Thymus (tissue), 11 donors: Measurements from ENCODE around the gene ZBTB9. TPM values are rescaled to one million over a fixed set of nuclear protein-coding genes. Genes with fewer than 3 reads are reported as not detected.
A peak's percentile ranks its signal among the peaks of the same experiment; 100 is the strongest.

Experiments
- DNase-seq, 9 donors: peaks; one replicate each; pipeline ENCODE4 v3.0.0-alpha.2; 2013; ENCODE audit warnings: low spot score in 9 of 9, low read depth in 6 of 9, missing footprints in 1 of 9
- H3K27ac ChIP-seq, 2 donors: one replicate each; pipeline ENCODE4 v1.5.1; 2013; ENCODE audit warnings: control low read depth in 1 of 2, low read depth in 1 of 2, low read length in 1 of 2, mild to moderate bottlenecking in 1 of 2, moderate library complexity in 1 of 2
- H3K27me3 ChIP-seq, 2 donors: one replicate each; pipeline ENCODE4 v1.5.1; 2013; ENCODE audit warnings: low read length in 1 of 2; ENCODE audit not compliant: control insufficient read depth in 2 of 2, insufficient read depth in 1 of 2
- H3K36me3 ChIP-seq, 2 donors: one replicate each; pipeline ENCODE4 v1.5.1; 2013; ENCODE audit warnings: low read length in 1 of 2, mild to moderate bottlenecking in 1 of 2, moderate library complexity in 1 of 2; ENCODE audit not compliant: control insufficient read depth in 2 of 2, insufficient read depth in 2 of 2
- H3K4me1 ChIP-seq, 2 donors: one replicate each; pipeline ENCODE4 v1.5.1; 2013; ENCODE audit warnings: low read length in 2 of 2; ENCODE audit not compliant: control insufficient read depth in 2 of 2, insufficient read depth in 2 of 2
- H3K4me3 ChIP-seq, 2 donors: one replicate each; pipeline ENCODE4 v1.5.1; 2013; ENCODE audit warnings: low read length in 2 of 2, control low read depth in 1 of 2, mild to moderate bottlenecking in 1 of 2
- H3K9me3 ChIP-seq, 2 donors: one replicate each; pipeline ENCODE4 v1.5.1; 2013; ENCODE audit warnings: low read length in 1 of 2, mild to moderate bottlenecking in 1 of 2; ENCODE audit not compliant: control insufficient read depth in 2 of 2, insufficient read depth in 1 of 2
- WGBS: extraction: QIAGEN DNeasy Blood & Tissue Kit; methylation state at CpG from one replicate; pipeline ENCODE4 v1.1.7; 2013; 5-methylcytosine and 5-hydroxymethylcytosine counted together
- polyA plus RNA-seq: library from polyadenylated mRNA; stranded (reverse); fragments of 200-250 nt; gene quantifications from one replicate; pipeline ENCODE4 v1.2.3, GENCODE V29; 2013
- total RNA-seq: library from RNA; stranded (reverse); fragments of 120-200 nt; gene quantifications from one replicate; pipeline ENCODE4 v1.2.4, GENCODE V29; 2013
- donor health status: healthy.

ZBTB9 gene
- total and polyA plus RNA-seq, 2 donors = 5.7 to 9.0 TPM

GRCh38 chr6:33492093-33492492 lies 37.7 kb downstream of the ZBTB9 start:
- H3K9me3 ChIP-seq = no peaks in the 10 kb centered on the region
- no peak overlapping the region for H3K4me3 ChIP-seq
- no peaks in the 10 kb centered on the region for H3K27me3 ChIP-seq
- H3K27ac ChIP-seq = no peak overlapping the region
- WGBS = 56% methylated on average over 4 of the region's 4 CpGs
- peak in 1 of 9 donors; percentile 25 for DNase-seq
- no peaks in the 10 kb centered on the region for H3K4me1 ChIP-seq
- H3K36me3 ChIP-seq = no peaks in the 10 kb centered on the region

- no peak overlapping the region for H3K27ac ChIP-seq
- no peaks in the 10 kb centered on the region for H3K4me1 ChIP-seq
- H3K9me3 ChIP-seq = no peaks in the 10 kb centered on the region
- WGBS = 97% methylated on average over 7 of the region's 7 CpGs
- peaks cover 0 to 10% of the 10 kb centered on the region in 2 donors for H3K27me3 ChIP-seq
- no peak for DNase-seq
- H3K36me3 ChIP-seq = no peaks in the 10 kb centered on the region
- no peak overlapping the region for H3K4me3 ChIP-seq
Measured at GRCh38 chr6:33497157-33497556, 42.8 kb downstream of the ZBTB9 start.

DNA sequence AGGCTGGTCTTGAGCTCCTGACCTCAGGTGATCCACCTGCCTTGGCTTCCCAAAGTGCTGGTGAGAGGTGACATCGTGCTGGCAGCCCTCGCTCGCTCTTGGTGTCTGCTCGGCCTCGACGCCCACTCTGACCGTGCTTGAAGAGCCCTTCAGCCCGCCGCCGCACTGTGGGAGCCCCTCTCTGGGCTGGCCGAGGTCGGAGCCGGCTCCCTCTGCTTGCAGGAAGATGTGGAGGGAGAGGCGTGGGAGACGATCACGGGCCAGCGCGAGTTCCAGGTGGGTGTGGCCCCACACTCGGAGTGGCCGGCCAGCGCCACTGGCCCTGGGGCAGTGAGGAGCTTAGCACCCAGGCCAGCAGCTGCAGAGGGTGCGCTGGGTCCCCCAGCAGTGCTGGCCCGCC lies 48.1 kb downstream of the ZBTB9 start:
- WGBS = 92% methylated on average over 23 of the region's 23 CpGs

GRCh38 chr6:33504486-33504885 lies 50.1 kb downstream of the ZBTB9 start:
- Histone ChIP-seq H3K4me1 (no peaks in the 10 kb centered on the region), H3K4me3 (no peak overlapping the region), H3K27ac (no peak overlapping the region), H3K27me3 (peaks cover 0 to 6% of the 10 kb centered on the region in 2 donors), H3K36me3 (no peaks in the 10 kb centered on the region), H3K9me3 (no peaks in the 10 kb centered on the region)
- no peak for DNase-seq

More for the DNA sequence above, 48.1 kb downstream of the ZBTB9 start:
- Histone ChIP-seq H3K27ac (no peak overlapping the region), H3K36me3 (no peaks in the 10 kb centered on the region), H3K27me3 (peaks cover 0 to 9% of the 10 kb centered on the region in 2 donors), H3K4me3 (no peak overlapping the region), H3K4me1 (no peaks in the 10 kb centered on the region), H3K9me3 (no peaks in the 10 kb centered on the region)
- DNase-seq = no peak

DNA sequence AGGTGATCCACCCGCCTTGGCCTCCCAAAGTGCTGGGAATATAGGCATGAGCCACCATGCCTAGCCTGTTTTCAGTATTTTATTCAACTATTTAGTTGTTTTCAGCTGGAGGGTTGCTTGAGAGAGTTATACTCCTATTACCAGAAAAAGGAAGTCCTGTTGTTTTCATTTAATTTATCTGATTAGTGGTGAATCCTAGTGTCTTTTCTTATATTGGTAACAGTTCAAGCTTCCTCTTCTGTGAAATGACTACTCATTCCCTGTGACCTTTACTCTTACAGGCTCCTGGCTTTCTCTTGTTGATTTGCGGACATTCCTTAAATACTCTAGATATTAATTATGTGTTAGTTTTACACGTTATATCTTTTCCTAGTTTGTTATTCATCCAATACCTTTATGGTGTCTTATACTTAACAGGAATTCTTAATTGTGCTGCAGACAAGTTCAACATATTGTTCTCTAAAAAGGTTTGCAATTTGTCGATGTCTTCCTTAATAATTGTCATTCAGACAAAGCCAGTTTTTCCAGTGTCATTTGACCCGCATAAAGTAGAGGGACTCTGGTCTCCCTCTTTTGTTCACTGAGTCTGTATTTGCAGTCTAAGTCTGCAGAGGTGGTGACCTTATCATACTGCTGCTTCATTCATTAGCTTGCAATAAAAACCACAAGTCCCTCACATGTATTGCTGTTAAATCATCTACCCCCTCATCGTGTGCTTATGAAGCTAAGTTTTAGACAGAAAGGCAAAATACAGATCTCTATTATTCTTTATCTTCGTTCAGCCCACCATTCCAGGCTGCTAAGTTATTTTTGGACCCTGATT lies 51.4 kb downstream of the ZBTB9 start:
- no peak overlapping the region for H3K4me3 ChIP-seq
- no peaks in the 10 kb centered on the region for H3K9me3 ChIP-seq
- no peak for DNase-seq
- H3K36me3 ChIP-seq = no peaks in the 10 kb centered on the region
- H3K27ac ChIP-seq = no peak overlapping the region
- WGBS = 91% methylated on average over 7 of the region's 7 CpGs
- H3K4me1 ChIP-seq = no peaks in the 10 kb centered on the region
- peaks cover 0 to 8% of the 10 kb centered on the region in 2 donors for H3K27me3 ChIP-seq

Other genes starting within 250 kb of the ZBTB9 start
- gene HSD17B8, start 249.9 kb upstream of the ZBTB9 start, total RNA-seq = 31.3 TPM
- 15.7 TPM for gene HSD17B8, start 249.9 kb upstream of the ZBTB9 start, polyA plus RNA-seq
- gene RING1, start 246.1 kb upstream of the ZBTB9 start, total RNA-seq = 35.0 TPM
- 62.6 TPM for gene RING1, start 246.1 kb upstream of the ZBTB9 start, polyA plus RNA-seq
- 26.3 TPM for gene VPS52, start 182.7 kb upstream of the ZBTB9 start, total RNA-seq
- gene VPS52, start 182.7 kb upstream of the ZBTB9 start, polyA plus RNA-seq = 59.0 TPM
- gene RPS18, start 182.5 kb upstream of the ZBTB9 start, total RNA-seq = 5,201 TPM
- gene RPS18, start 182.5 kb upstream of the ZBTB9 start, polyA plus RNA-seq = 5,710 TPM
- 9.0 TPM for gene B3GALT4, start 177.5 kb upstream of the ZBTB9 start, total RNA-seq
- gene B3GALT4, start 177.5 kb upstream of the ZBTB9 start, polyA plus RNA-seq = 14.9 TPM
- 48.6 TPM for gene WDR46, start 165.3 kb upstream of the ZBTB9 start, total RNA-seq
- 68.6 TPM for gene WDR46, start 165.3 kb upstream of the ZBTB9 start, polyA plus RNA-seq
- 92.8 TPM for gene PFDN6, start 165.0 kb upstream of the ZBTB9 start, total RNA-seq
- 171 TPM for gene PFDN6, start 165.0 kb upstream of the ZBTB9 start, polyA plus RNA-seq
- gene RGL2, start 155.6 kb upstream of the ZBTB9 start, total RNA-seq = 19.9 TPM
- 120 TPM for gene RGL2, start 155.6 kb upstream of the ZBTB9 start, polyA plus RNA-seq
- gene TAPBP, start 140.5 kb upstream of the ZBTB9 start, total RNA-seq = 37.7 TPM
- 57.0 TPM for gene TAPBP, start 140.5 kb upstream of the ZBTB9 start, polyA plus RNA-seq
- gene ZBTB22, start 136.8 kb upstream of the ZBTB9 start, total RNA-seq = 10.3 TPM
- gene ZBTB22, start 136.8 kb upstream of the ZBTB9 start, polyA plus RNA-seq = 15.5 TPM
- gene DAXX, start 131.6 kb upstream of the ZBTB9 start, total RNA-seq = 45.0 TPM
- gene DAXX, start 131.6 kb upstream of the ZBTB9 start, polyA plus RNA-seq = 48.1 TPM
- 34.3 TPM for gene KIFC1, start 62.8 kb upstream of the ZBTB9 start, total RNA-seq
- gene KIFC1, start 62.8 kb upstream of the ZBTB9 start, polyA plus RNA-seq = 5.5 TPM
- gene PHF1, start 43.6 kb upstream of the ZBTB9 start, total RNA-seq = 16.3 TPM
- 141 TPM for gene PHF1, start 43.6 kb upstream of the ZBTB9 start, polyA plus RNA-seq
- gene CUTA, start 36.5 kb upstream of the ZBTB9 start, total RNA-seq = 136 TPM
- gene CUTA, start 36.5 kb upstream of the ZBTB9 start, polyA plus RNA-seq = 199 TPM
- gene SYNGAP1, start 34.5 kb upstream of the ZBTB9 start, total RNA-seq = 3.0 TPM
- 26.7 TPM for gene SYNGAP1, start 34.5 kb upstream of the ZBTB9 start, polyA plus RNA-seq
- 12.8 TPM for gene BAK1, start 125.7 kb downstream of the ZBTB9 start, total RNA-seq
- 25.6 TPM for gene BAK1, start 125.7 kb downstream of the ZBTB9 start, polyA plus RNA-seq
- gene ITPR3, start 166.7 kb downstream of the ZBTB9 start, total RNA-seq = 4.7 TPM
- 19.5 TPM for gene ITPR3, start 166.7 kb downstream of the ZBTB9 start, polyA plus RNA-seq